DOHH2 (cell line): ENCODE measurements around the gene RNU5D-1.

Experiments used
- H3F3A ChIP-seq: fragments of 200-600 bp; sonication (generic), shearing (Covaris generic); 2 replicates; pipeline ENCODE4 v1.6.0; 2016; ENCODE audit warnings: antibody characterized with exemption, mild to moderate bottlenecking; ENCODE audit not compliant: control insufficient read depth, insufficient read depth
- H3K27ac ChIP-seq: fragments of 200-600 bp; sonication (generic); 2 replicates; pipeline ENCODE4 v1.5.1; 2014; ENCODE audit warnings: low read depth, mild to moderate bottlenecking, low read length, moderate library complexity
- H3K27me3 ChIP-seq: fragments of 200-600 bp; sonication (generic); 2 replicates; pipeline ENCODE4 v1.6.1; 2014; ENCODE audit warnings: mild to moderate bottlenecking, low read length, mixed read lengths; ENCODE audit not compliant: control insufficient read depth
- H3K36me3 ChIP-seq: fragments of 200-600 bp; sonication (generic); 2 replicates; pipeline ENCODE4 v1.6.1; 2014; ENCODE audit warnings: mild to moderate bottlenecking, low read length, moderate library complexity, mixed read lengths; ENCODE audit not compliant: control insufficient read depth
- H3K4me1 ChIP-seq: fragments of 200-600 bp; sonication (generic); 2 replicates; pipeline ENCODE4 v1.6.1; 2014; ENCODE audit warnings: mild to moderate bottlenecking, low read length, mixed read lengths; ENCODE audit not compliant: control insufficient read depth
- H3K4me2 ChIP-seq: fragments of 200-600 bp; sonication (generic); 2 replicates; pipeline ENCODE4 v1.6.0; 2014; ENCODE audit warnings: mild to moderate bottlenecking, low read length, moderate library complexity
- H3K4me3 ChIP-seq: fragments of 200-600 bp; sonication (generic); 2 replicates; pipeline ENCODE4 v1.5.1; 2014; ENCODE audit warnings: mild to moderate bottlenecking, low read length, mixed read lengths
- H3K79me2 ChIP-seq: fragments of 200-600 bp; sonication (generic); 2 replicates; pipeline ENCODE4 v1.6.1; 2014; ENCODE audit warnings: mild to moderate bottlenecking, low read length, mixed read lengths; ENCODE audit not compliant: control insufficient read depth
- H3K9me2 ChIP-seq: fragments of 200-600 bp; sonication (generic); replicated peaks from 2 replicates; pipeline ENCODE4 v1.6.1; 2014; ENCODE audit warnings: mild to moderate bottlenecking, low read length, mixed read lengths; ENCODE audit not compliant: control insufficient read depth
- H3K9me3 ChIP-seq: fragments of 200-600 bp; sonication (generic); 2 replicates; pipeline ENCODE4 v1.6.1; 2014; ENCODE audit warnings: antibody characterized with exemption, low read length, mixed read lengths; ENCODE audit not compliant: control insufficient read depth, insufficient read depth
- H4K20me1 ChIP-seq: fragments of 200-600 bp; sonication (generic); 2 replicates; pipeline ENCODE4 v1.6.0; 2014; ENCODE audit warnings: low read depth, mild to moderate bottlenecking, antibody characterized with exemption, low read length, moderate library complexity; ENCODE audit not compliant: control insufficient read depth, insufficient read depth
- CTCF ChIP-seq: fragments of 200-600 bp; sonication (generic); IDR thresholded peaks from one replicate; pipeline ENCODE4 v1.5.1; 2014; ENCODE audit warnings: antibody characterized with exemption, mild to moderate bottlenecking, low read depth, low read length; ENCODE audit not compliant: poor library complexity, severe bottlenecking
- EZH2phosphoT487 ChIP-seq: fragments of 200-600 bp; sonication (generic); IDR thresholded peaks from 2 replicates; pipeline ENCODE4 v1.6.1; 2017; ENCODE audit warnings: borderline replicate concordance, mild to moderate bottlenecking, antibody characterized with exemption, low read length, moderate library complexity, mixed read lengths

The RNU5D-1 gene

GRCh38 chr1:44693159-44693558, 37.8 kb downstream of the RNU5D-1 start:
- Histone ChIP-seq H3F3A (peaks cover 4% of the 10 kb centered on the region; the same call in 1 of the 2 replicates), H3K27ac (no peak overlapping the region), H3K9me3 (no peaks in the 10 kb centered on the region), H3K79me2 (no peaks in the 10 kb centered on the region), H3K27me3 (no peaks in the 10 kb centered on the region), H3K4me1 (peaks cover 48% of the 10 kb centered on the region), H3K4me3 (no peak overlapping the region), H3K36me3 (no peaks in the 10 kb centered on the region), H3K9me2 (no peaks in the 10 kb centered on the region), H3K4me2 (no peak overlapping the region), H4K20me1 (no peaks in the 10 kb centered on the region)
- TF ChIP-seq CTCF (no peak), EZH2phosphoT487 (no peak)

GRCh38 chr1:44689447-44689765, 41.6 kb downstream of the RNU5D-1 start:
- H3K4me1 ChIP-seq: peaks cover 22% of the 10 kb centered on the region
- H3K4me2 ChIP-seq: no peak overlapping the region
- TF ChIP-seq EZH2phosphoT487 (no peak), CTCF (no peak)
- H3K9me3 ChIP-seq: no peaks in the 10 kb centered on the region
- H3K27me3 ChIP-seq: no peaks in the 10 kb centered on the region
- H3F3A ChIP-seq: no peaks in the 10 kb centered on the region
- no peaks in the 10 kb centered on the region for H3K9me2 ChIP-seq
- no peak overlapping the region for H3K27ac ChIP-seq
- no peaks in the 10 kb centered on the region for H3K36me3 ChIP-seq
- H4K20me1 ChIP-seq: no peaks in the 10 kb centered on the region
- H3K4me3 ChIP-seq: no peak overlapping the region
- no peaks in the 10 kb centered on the region for H3K79me2 ChIP-seq

- no peak for TF ChIP-seq CTCF
- TF ChIP-seq EZH2phosphoT487: no peak
- Histone ChIP-seq H3K36me3 (no peaks in the 10 kb centered on the region), H3K79me2 (no peaks in the 10 kb centered on the region), H3K9me3 (no peaks in the 10 kb centered on the region), H3K9me2 (no peaks in the 10 kb centered on the region), H3K27me3 (no peaks in the 10 kb centered on the region), H3K4me2 (no peak overlapping the region), H3K4me1 (peaks cover 22% of the 10 kb centered on the region), H3K4me3 (no peak overlapping the region), H4K20me1 (no peaks in the 10 kb centered on the region), H3K27ac (no peak overlapping the region), H3F3A (no peaks in the 10 kb centered on the region; the same call in 1 of the 2 replicates)
Observed at GRCh38 chr1:44688760-44689446, 42.1 kb downstream of the RNU5D-1 start.
